B cell (primary cell): ENCODE measurements around the gene OR52E2. TPM values are rescaled to one million over a fixed set of nuclear protein-coding genes. Genes with fewer than 3 reads are reported as not detected.

Experiments used
- ATAC-seq: fragments of 200-7000 bp; cut with Tn5 transposase; one replicate; pipeline ENCODE4 v1.10.0; 2021; ENCODE audit warnings: low read depth, mild to moderate bottlenecking, moderate number of reproducible peaks, moderate library complexity
- CTCF ChIA-PET: fragments of 350-600 bp; sonication (Branson Sonifier 250); formaldehyde crosslinking; loops from one replicate; lab custom pipeline; 2021; ENCODE audit warnings: antibody characterized with exemption, inconsistent platforms; lab: Charles Lee
- POLR2A ChIA-PET: fragments of 350-600 bp; sonication (Branson Sonifier 250); formaldehyde crosslinking; loops from one replicate; lab custom pipeline; 2021; ENCODE audit warnings: antibody characterized with exemption; lab: Charles Lee
- DNase-seq: peaks from one replicate; pipeline ENCODE4 v3.0.0; 2013
- H2AFZ ChIP-seq: 2 replicates; pipeline ENCODE4 v1.6.1; 2012; ENCODE audit warnings: mild to moderate bottlenecking, low read depth, low read length; ENCODE audit not compliant: insufficient read depth, poor library complexity, severe bottlenecking
- H3K27ac ChIP-seq, 2 donors: 1 replicate in 1 of 2; 2 replicates in 1 of 2; pipeline ENCODE4 v1.5.1; 2012 to 2013; ENCODE audit warnings: low read length in 2 of 2, mild to moderate bottlenecking in 2 of 2, moderate library complexity in 1 of 2
- H3K27me3 ChIP-seq, 4 experiments: fragments of 200-600 bp in 1 of 4; sonication (generic) in 1 of 4; replicated peaks in 1 of 4; 1 replicate in 2 of 4; 2 replicates in 2 of 4; pipeline versions ENCODE4 v1.6.1 to v1.7.0; 2013 to 2016; ENCODE audit warnings: low read length in 3 of 4, mild to moderate bottlenecking in 2 of 4, mixed read lengths in 1 of 4, moderate library complexity in 1 of 4; ENCODE audit not compliant: insufficient read depth in 4 of 4, control insufficient read depth in 3 of 4; ENCODE audit errors: control extremely low read depth in 1 of 4
- H3K36me3 ChIP-seq, 2 experiments: replicated peaks in 1 of 2; 1 replicate in 1 of 2; 2 replicates in 1 of 2; pipeline versions ENCODE4 v1.6.1 to v1.7.1; 2013; ENCODE audit warnings: low read length in 1 of 2; ENCODE audit not compliant: insufficient read depth in 2 of 2, control insufficient read depth in 1 of 2; ENCODE audit errors: control extremely low read depth in 1 of 2, extremely low read depth in 1 of 2
- H3K4me1 ChIP-seq, 2 donors: fragments of 200-600 bp in 1 of 2; sonication (generic) in 1 of 2; 1 replicate in 1 of 2; 2 replicates in 1 of 2; pipeline versions ENCODE4 v1.5.1 to v1.6.1; 2013 to 2017; ENCODE audit warnings: low read length in 2 of 2; ENCODE audit not compliant: control insufficient read depth in 2 of 2, insufficient read depth in 2 of 2
- H3K4me2 ChIP-seq: replicated peaks from 2 replicates; pipeline ENCODE3; 2012; ENCODE audit warnings: mild to moderate bottlenecking, low read depth, low read length; ENCODE audit not compliant: poor library complexity, severe bottlenecking
- H3K4me3 ChIP-seq, 5 experiments: fragments of 200-600 bp in 1 of 5; sonication (generic) in 1 of 5; 1 replicate in 3 of 5; 2 replicates in 2 of 5; pipeline versions ENCODE4 v1.5.1 to v1.7.0; 2011 to 2016; ENCODE audit warnings: low read length in 4 of 5, mild to moderate bottlenecking in 4 of 5, low read depth in 2 of 5, control low read depth in 1 of 5, moderate library complexity in 1 of 5; ENCODE audit not compliant: insufficient read depth in 1 of 5; ENCODE audit errors: control extremely low read depth in 1 of 5, extremely low read depth in 1 of 5
- H3K79me2 ChIP-seq: fragments of 200-600 bp; sonication (generic); one replicate; pipeline ENCODE4 v1.6.0; 2016; ENCODE audit warnings: low read length; ENCODE audit not compliant: control insufficient read depth, insufficient read depth
- H3K9ac ChIP-seq: fragments of 200-600 bp; sonication (generic); 2 replicates; pipeline ENCODE4 v1.6.1; 2017; ENCODE audit warnings: mild to moderate bottlenecking, low read length, moderate library complexity
- H3K9me3 ChIP-seq, 3 donors: one replicate each; pipeline versions ENCODE4 v1.6.1 to v1.7.1; 2013; ENCODE audit warnings: low read length in 2 of 3; ENCODE audit not compliant: control insufficient read depth in 2 of 3, insufficient read depth in 1 of 3; ENCODE audit errors: control extremely low read depth in 1 of 3
- H4K20me1 ChIP-seq: 2 replicates; pipeline ENCODE4 v1.6.0; 2012; ENCODE audit warnings: mild to moderate bottlenecking, low read length; ENCODE audit not compliant: insufficient read depth, control insufficient read depth, poor library complexity, severe bottlenecking
- H3K27ac Mint-ChIP-seq: one replicate; pipeline ENCODE4 v1.8.0; 2021; ENCODE audit warnings: mixed read lengths
- H3K27me3 Mint-ChIP-seq: one replicate; pipeline ENCODE4 v1.8.0; 2021; ENCODE audit warnings: mixed read lengths
- H3K4me1 Mint-ChIP-seq: one replicate; pipeline ENCODE4 v1.8.0; 2021; ENCODE audit warnings: mixed read lengths
- H3K4me3 Mint-ChIP-seq: one replicate; pipeline ENCODE4 v1.8.0; 2021; ENCODE audit warnings: mixed read lengths
- H3K9me3 Mint-ChIP-seq: one replicate; pipeline ENCODE4 v1.8.0; 2022; ENCODE audit warnings: mixed read lengths; ENCODE audit not compliant: insufficient read depth
- CTCF ChIP-seq: fragments of 200-600 bp; IDR thresholded peaks from one replicate; pipeline ENCODE4 v1.8.0; 2022; ENCODE audit warnings: antibody characterized with exemption, mild to moderate bottlenecking
- EZH2 ChIP-seq: IDR thresholded peaks from 2 replicates; pipeline ENCODE4 v1.6.1; 2012; ENCODE audit warnings: borderline replicate concordance, low read depth, mild to moderate bottlenecking, moderate library complexity, low read length; ENCODE audit not compliant: insufficient read depth, poor library complexity, severe bottlenecking
- WGBS: methylation state at CpG from one replicate; pipeline ENCODE4 v1.1.5; 2013; ENCODE audit warnings: missing lambda C conversion rate; ENCODE audit not compliant: insufficient coverage; 5-methylcytosine and 5-hydroxymethylcytosine counted together
- intact Hi-C: fragments of 100-400 bp; cut with micrococcal nuclease; formaldehyde crosslinking; loops from one replicate; pipeline ENCODE4 v1.10.0; 2022
- polyA plus RNA-seq: library from polyadenylated mRNA; depleted of rRNA; stranded (reverse); fragments of >200 nt; gene quantifications from 2 replicates; pipeline ENCODE4 v1.2.3, GENCODE V29; 2012
- total RNA-seq, 2 donors: library from RNA; stranded (reverse); fragments of 120-200 nt in 1 of 2; gene quantifications; 1 replicate in 1 of 2; 2 replicates in 1 of 2; pipeline versions ENCODE4 v1.2.3 to v1.2.4, GENCODE V29; 2013 to 2022

The OR52E2 gene
- total and polyA plus RNA-seq, 2 donors (not counting 1 experiment from before 2014, with no cell fraction given) = not detected

- TF ChIP-seq EZH2 (no peak), CTCF (no peak)
- no peaks in the 10 kb centered on the region for H4K20me1 ChIP-seq
These were observed 48.2 kb downstream of the OR52E2 start for GRCh38 chr11:5011254-5011653.

More at GRCh38 chr11:5011254-5011653, 48.2 kb downstream of the OR52E2 start:
- no peak overlapping the region for H3K4me3 Mint-ChIP-seq
- ATAC-seq (no peak), DNase-seq (no peak)
- H3K27ac Mint-ChIP-seq = no peak overlapping the region
- Histone ChIP-seq H3K4me2 (no peak overlapping the region), H3K36me3 (no peaks in the 10 kb centered on the region), H3K79me2 (no peaks in the 10 kb centered on the region), H3K9ac (no peak overlapping the region), H3K9me3 (no peaks in the 10 kb centered on the region), H3K4me3 (no peak overlapping the region), H3K27ac (no peak overlapping the region), H3K4me1 (no peaks in the 10 kb centered on the region), H3K27me3 (no peaks in the 10 kb centered on the region), H2AFZ (no peak overlapping the region)
- no peaks in the 10 kb centered on the region for H3K4me1 Mint-ChIP-seq
- 83% methylated on average over 1 of the region's 8 CpGs for WGBS
- H3K27me3 Mint-ChIP-seq = no peaks in the 10 kb centered on the region
- intact Hi-C loops = no loop called here
- CTCF ChIA-PET = no interaction called here
- no peaks in the 10 kb centered on the region for H3K9me3 Mint-ChIP-seq
- POLR2A ChIA-PET = no interaction called here

Other genes starting within 250 kb of the OR52E2 start
- not detected in 2 replicates for gene OR51F2, start 238.3 kb downstream of the OR52E2 start, total RNA-seq
- not detected in 2 replicates for gene OR51F2, start 238.3 kb downstream of the OR52E2 start, polyA plus RNA-seq
- not detected in 2 replicates for gene OR51S1, start 210.4 kb downstream of the OR52E2 start, total RNA-seq
- not detected in 2 replicates for gene OR51S1, start 210.4 kb downstream of the OR52E2 start, polyA plus RNA-seq
- gene OR51T1, start 177.7 kb downstream of the OR52E2 start, total RNA-seq = not detected in 2 replicates
- not detected in 2 replicates for gene OR51T1, start 177.7 kb downstream of the OR52E2 start, polyA plus RNA-seq
- not detected in 2 replicates for gene OR51A7, start 155.8 kb downstream of the OR52E2 start, total RNA-seq
- not detected in 2 replicates for gene OR51A7, start 155.8 kb downstream of the OR52E2 start, polyA plus RNA-seq
- gene OR51G2, start 140.3 kb downstream of the OR52E2 start, total RNA-seq = not detected in 2 replicates
- gene OR51G2, start 140.3 kb downstream of the OR52E2 start, polyA plus RNA-seq = not detected in 2 replicates
- gene OR51G1, start 135.3 kb downstream of the OR52E2 start, total RNA-seq = not detected in 2 replicates
- not detected in 2 replicates for gene OR51G1, start 135.3 kb downstream of the OR52E2 start, polyA plus RNA-seq
- not detected in 2 replicates for gene OR51A4, start 112.0 kb downstream of the OR52E2 start, total RNA-seq
- not detected in 2 replicates for gene OR51A4, start 112.0 kb downstream of the OR52E2 start, polyA plus RNA-seq
- gene OR51A2, start 103.9 kb downstream of the OR52E2 start, total RNA-seq = not detected in 2 replicates
- not detected in 2 replicates for gene OR51A2, start 103.9 kb downstream of the OR52E2 start, polyA plus RNA-seq
- gene OR51L1, start 64.8 kb downstream of the OR52E2 start, total RNA-seq = not detected in 2 replicates
- gene OR51L1, start 64.8 kb downstream of the OR52E2 start, polyA plus RNA-seq = not detected in 2 replicates
- gene OR52J3, start 13.1 kb downstream of the OR52E2 start, total RNA-seq = not detected in 2 replicates
- gene OR52J3, start 13.1 kb downstream of the OR52E2 start, polyA plus RNA-seq = not detected in 2 replicates
- not detected in 2 replicates for gene OR52E1, start 9.9 kb upstream of the OR52E2 start, total RNA-seq
- not detected in 2 replicates for gene OR52E1, start 9.9 kb upstream of the OR52E2 start, polyA plus RNA-seq
- not detected in 2 replicates for gene OR52A5, start 78.7 kb upstream of the OR52E2 start, total RNA-seq
- not detected in 2 replicates for gene OR52A5, start 78.7 kb upstream of the OR52E2 start, polyA plus RNA-seq
- gene OR52A1, start 95.1 kb upstream of the OR52E2 start, total RNA-seq = not detected in 2 replicates
- not detected in 2 replicates for gene OR52A1, start 95.1 kb upstream of the OR52E2 start, polyA plus RNA-seq
- not detected in 2 replicates for gene OR51V1, start 141.1 kb upstream of the OR52E2 start, total RNA-seq
- not detected in 2 replicates for gene OR51V1, start 141.1 kb upstream of the OR52E2 start, polyA plus RNA-seq
- gene HBB, start 167.4 kb upstream of the OR52E2 start, total RNA-seq = 378 and 385 TPM in 2 replicates
- 69.7 and 1,053 TPM in 2 replicates for gene HBB, start 167.4 kb upstream of the OR52E2 start, polyA plus RNA-seq
- not detected in 2 replicates for gene HBD, start 174.9 kb upstream of the OR52E2 start, total RNA-seq
- 0.84 TPM in 1 of 2 replicates, not detected in the other for gene HBD, start 174.9 kb upstream of the OR52E2 start, polyA plus RNA-seq
- not detected in 2 replicates for gene HBG1, start 190.2 kb upstream of the OR52E2 start, total RNA-seq
- gene HBG1, start 190.2 kb upstream of the OR52E2 start, polyA plus RNA-seq = not detected in 2 replicates
- not detected in 2 replicates for gene HBG2, start 195.2 kb upstream of the OR52E2 start, total RNA-seq
- gene HBG2, start 195.2 kb upstream of the OR52E2 start, polyA plus RNA-seq = 0.89 TPM in 1 of 2 replicates, not detected in the other
- gene HBE1, start 210.3 kb upstream of the OR52E2 start, total RNA-seq = not detected in 2 replicates
- not detected in 2 replicates for gene HBE1, start 210.3 kb upstream of the OR52E2 start, polyA plus RNA-seq
- not detected in 2 replicates for gene OR51B4, start 242.3 kb upstream of the OR52E2 start, total RNA-seq
- 0.21 TPM in 1 of 2 replicates, not detected in the other for gene OR51B4, start 242.3 kb upstream of the OR52E2 start, polyA plus RNA-seq